Measurements from ENCODE around the gene HIF3A.

Gene HIF3A

DNA sequence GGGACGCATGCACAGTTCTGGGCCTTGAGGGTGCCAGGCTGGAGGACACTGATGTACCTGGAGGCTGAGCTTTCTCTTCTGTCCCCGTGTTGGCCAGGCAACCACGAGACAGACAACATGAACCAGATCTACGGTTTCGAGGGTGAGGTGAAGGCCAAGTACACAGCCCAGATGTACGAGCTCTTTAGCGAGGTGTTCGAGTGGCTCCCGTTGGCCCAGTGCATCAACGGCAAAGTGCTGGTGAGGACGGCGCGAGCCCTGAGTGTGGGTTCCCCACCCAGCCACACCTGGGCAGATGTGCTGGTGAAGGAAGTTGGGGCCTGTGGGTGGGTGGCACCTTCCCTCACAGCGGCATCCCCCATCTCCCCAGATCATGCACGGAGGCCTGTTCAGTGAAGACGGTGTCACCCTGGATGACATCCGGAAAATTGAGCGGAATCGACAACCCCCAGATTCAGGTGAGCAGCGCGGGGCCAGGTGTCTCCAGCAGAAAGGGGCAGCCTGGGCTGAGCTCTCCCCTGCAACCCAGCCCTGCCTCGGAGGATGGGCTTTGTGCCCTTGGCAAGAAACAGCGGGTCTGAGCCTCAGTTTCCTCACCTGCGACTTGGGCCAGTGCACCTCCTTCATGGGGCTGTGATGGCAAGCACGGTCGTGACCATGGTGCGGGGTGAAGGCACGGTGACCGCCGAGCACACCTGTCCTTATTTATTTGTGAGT, 90.3 kb downstream of the HIF3A start:
- FAIRE-seq, result no peak

- no peak for FAIRE-seq
These were observed 90.9 kb downstream of the HIF3A start for GRCh38 chr19:46387713-46388130.

DNA sequence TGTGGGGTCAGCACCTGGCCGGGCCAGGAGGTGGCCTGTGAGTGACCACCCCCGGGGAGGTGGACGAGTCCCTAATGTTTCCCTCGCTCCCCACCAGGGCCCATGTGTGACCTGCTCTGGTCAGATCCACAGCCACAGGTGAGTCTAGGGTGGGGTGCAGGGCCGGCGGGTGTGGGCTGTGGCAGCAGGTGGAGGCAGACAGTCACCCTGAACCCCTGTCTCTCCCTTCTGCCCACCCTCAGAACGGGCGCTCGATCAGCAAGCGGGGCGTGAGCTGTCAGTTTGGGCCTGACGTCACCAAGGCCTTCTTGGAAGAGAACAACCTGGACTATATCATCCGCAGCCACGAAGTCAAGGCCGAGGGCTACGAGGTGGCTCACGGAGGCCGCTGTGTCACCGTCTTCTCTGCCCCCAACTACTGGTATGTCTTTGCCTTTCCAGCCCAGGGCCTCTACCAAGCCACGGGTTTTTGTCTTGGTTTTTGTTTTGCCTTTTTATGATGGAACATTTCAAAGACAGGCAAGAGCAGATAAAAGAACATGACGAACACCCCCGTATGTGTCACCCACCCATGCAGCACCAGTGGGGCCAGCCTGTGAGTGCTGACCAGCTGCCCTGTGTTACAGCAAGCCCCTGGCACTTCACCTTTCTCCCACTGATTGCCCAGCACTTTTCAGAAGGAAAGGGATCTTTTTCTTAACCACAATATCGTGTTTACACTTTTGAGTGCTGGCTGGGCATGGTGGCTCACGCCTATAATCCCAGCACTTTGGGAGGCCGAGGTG, 91.7 kb downstream of the HIF3A start:
- FAIRE-seq, result no peak

- FAIRE-seq, result no peak
These were observed 93.4 kb downstream of the HIF3A start for GRCh38 chr19:46390121-46390858.

DNA sequence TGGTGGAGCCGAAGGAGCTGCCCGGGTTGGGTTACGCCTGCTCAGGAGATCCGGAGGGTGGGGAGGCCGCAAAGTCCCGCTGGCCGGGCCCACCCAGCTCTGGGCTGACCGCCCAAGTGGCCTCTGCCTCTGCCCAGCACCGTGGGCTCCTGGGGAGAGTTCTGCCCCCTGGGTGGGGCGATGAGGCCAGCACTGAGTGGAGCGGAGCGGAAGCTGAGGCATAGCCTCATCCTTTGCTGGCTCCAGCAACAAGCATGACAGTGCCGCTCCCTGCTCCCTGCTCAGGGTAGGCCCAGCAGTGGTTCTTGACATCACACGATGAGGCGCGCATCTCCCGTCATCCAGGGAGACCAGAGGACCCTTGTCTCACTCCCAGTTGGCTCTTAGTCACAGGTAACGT, 94.0 kb downstream of the HIF3A start:
- FAIRE-seq, result no peak

DNA sequence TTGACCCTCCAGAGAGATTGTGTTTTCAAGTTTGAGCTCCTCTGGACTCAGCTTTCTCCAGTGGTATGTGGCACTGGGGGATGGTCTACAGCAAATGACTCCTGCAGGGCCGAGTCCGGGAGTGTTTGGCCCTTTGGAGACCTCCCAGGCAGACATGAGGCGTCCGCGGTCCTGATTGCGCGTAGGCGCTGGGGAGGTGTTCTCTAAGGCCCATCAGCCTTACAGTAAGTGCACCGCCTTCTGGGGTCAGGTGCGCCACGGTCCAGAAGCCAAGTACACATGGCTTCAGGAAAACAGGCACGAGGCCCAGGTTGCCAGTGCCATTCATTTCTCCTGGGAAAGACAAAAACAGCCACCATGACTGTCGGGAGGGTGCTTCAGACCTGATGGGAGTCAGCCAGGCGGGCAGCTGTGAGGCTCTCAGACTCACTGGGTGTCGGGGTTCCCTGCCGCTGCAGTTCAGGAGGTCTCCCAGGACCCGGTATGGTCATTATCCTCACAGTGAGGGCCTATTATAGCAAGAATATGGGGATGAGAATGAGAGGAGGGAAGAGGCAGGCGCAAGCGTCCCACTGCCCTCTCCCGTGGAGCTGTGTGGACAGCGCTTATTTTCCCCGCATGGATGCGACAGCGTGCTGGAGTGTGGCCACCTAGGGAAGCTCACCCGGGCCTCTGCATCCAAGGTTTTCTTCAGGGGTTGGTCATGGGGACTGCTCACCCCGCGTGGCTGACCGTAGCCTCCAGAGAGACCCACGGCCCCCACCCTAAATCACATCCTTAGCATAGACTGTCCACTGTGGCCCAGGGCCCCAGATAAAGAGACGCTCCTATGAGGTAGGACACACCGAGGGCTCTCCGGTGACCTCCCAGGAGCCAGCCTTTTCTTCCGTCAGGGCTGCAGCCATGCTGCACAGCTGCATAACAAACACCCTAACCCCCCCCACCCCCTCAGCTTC, 94.7 kb downstream of the HIF3A start:
- no peak for FAIRE-seq

DNA sequence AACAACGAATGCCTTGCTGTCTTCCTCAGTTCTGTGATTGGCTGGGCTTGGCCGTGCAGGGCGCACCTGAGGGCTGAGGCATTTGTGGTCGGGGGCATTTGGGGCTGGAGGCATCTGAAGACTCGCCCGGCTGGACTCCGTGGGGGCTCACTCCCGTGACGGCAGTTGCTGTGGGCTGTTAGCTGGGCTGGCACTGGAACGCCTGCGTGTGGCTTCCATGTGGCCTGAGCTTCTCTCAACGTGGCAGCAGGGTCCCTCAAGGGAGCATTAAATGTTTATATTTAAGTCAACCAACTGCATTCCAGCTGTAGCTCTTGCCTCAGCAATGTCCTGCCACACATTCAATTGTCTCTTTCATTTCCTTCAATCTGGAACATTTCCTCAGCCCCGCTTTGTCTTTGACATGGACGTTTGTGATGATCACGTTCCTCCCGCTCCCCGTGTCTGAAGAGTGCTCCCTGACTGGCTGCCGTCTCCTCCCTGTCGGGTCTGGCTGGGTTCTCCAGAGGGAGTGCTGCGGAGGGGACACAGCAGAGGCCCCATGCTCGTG, 95.5 kb downstream of the HIF3A start:
- no peak for FAIRE-seq

- FAIRE-seq, result no peak
These were observed 96.0 kb downstream of the HIF3A start for GRCh38 chr19:46392837-46393236.
